OCI-LY7 (cell line): ENCODE results near the gene BCKDHB.

Experiments used
- CTCF ChIP-seq: fragments of 200-600 bp; sonication (generic); conservative IDR thresholded peaks from 2 replicates; pipeline ENCODE4 v1.5.1; 2014; ENCODE audit warnings: mild to moderate bottlenecking, antibody characterized with exemption, low read length, moderate library complexity, mixed read lengths
- EZH2phosphoT487 ChIP-seq: fragments of 200-600 bp; sonication (generic); IDR thresholded peaks from 2 replicates; pipeline ENCODE4 v1.6.1; 2018; ENCODE audit warnings: low read depth, borderline replicate concordance, mild to moderate bottlenecking, mixed run types, antibody characterized with exemption, low read length, moderate library complexity, mixed read lengths

- TF ChIP-seq CTCF (no peak), EZH2phosphoT487 (no peak)
Observed at GRCh38 chr6:80256691-80257090, 150.2 kb downstream of the BCKDHB start.
